ENCODE results near the gene PDCL3. TPM values are rescaled to one million over a fixed set of nuclear protein-coding genes. Genes with fewer than 3 reads are reported as not detected.

PDCL3 gene
- polyA plus RNA-seq, 1 experiment: 10.9 TPM

GRCh38 chr2:100603948-100604633, 41.3 kb downstream of the PDCL3 start:
- DNase-seq (ENCODE audit: low read depth): peak; percentile 11
- Histone ChIP-seq H3K36me3 (ENCODE audit: control insufficient read depth, insufficient read depth, low read length) (no peaks in the 10 kb centered on the region), H3K4me3 (ENCODE audit: low read depth, low read length) (no peak overlapping the region), H3K27me3 (ENCODE audit: control insufficient read depth, insufficient read depth, low read length) (no peaks in the 10 kb centered on the region)
- ChIA-PET POLR2A (no interaction called here), CTCF (interaction anchor here (0.6 to 2.2 kb wide), 4 partner anchors 10 to 1178 kb away, joined by 3 to 6 read pairs (median 3); no protein-coding TSS in a partner anchor)
- TF ChIP-seq CTCF (IDR thresholded peaks at IDR 0.05; ENCODE audit: insufficient read depth, low read depth, low read length): no peak

DNA sequence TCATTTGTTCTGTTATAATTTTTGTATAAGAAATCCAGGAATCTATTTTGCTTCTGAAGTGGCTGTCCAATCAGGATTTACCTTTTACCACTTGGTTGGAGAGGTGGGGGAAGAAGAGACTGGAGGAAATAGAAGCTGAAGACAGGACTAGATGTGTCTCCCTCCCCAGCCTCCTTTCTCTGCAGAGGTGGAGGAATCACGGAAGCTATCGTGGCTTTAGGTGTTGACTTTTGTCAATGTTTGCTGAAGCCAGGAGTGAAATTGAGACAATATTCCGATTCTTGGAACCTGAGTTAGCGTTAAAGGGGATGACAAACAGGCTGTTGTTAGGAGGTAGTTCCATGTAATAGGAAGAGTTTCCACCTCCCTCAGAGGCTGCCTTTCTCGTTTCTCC, 43.5 kb downstream of the PDCL3 start:
- ChIA-PET POLR2A (no interaction called here), CTCF (interaction anchor here (0.9 to 3.5 kb wide), 13 partner anchors 8 to 600 kb away, joined by 3 to 24 read pairs (median 5); partner anchors contain the start of gene PDCL3)
- TF ChIP-seq CTCF (IDR thresholded peaks at IDR 0.05; ENCODE audit: insufficient read depth, low read depth, low read length): no peak
- H3K4me3 ChIP-seq (ENCODE audit: low read depth, low read length): no peak overlapping the region
- DNase-seq (ENCODE audit: low read depth): no peak
- H3K27me3 ChIP-seq (ENCODE audit: control insufficient read depth, insufficient read depth, low read length): no peaks in the 10 kb centered on the region
- H3K36me3 ChIP-seq (ENCODE audit: control insufficient read depth, insufficient read depth, low read length): no peaks in the 10 kb centered on the region

GRCh38 chr2:100606726-100607343, 44.0 kb downstream of the PDCL3 start:
- CTCF ChIA-PET: interaction anchor here (0.6 to 3.5 kb wide), 21 partner anchors 8 to 600 kb away, joined by 3 to 24 read pairs (median 5); no protein-coding TSS in a partner anchor
- H3K27me3 ChIP-seq (ENCODE audit: control insufficient read depth, insufficient read depth, low read length): no peaks in the 10 kb centered on the region
- no peaks in the 10 kb centered on the region for H3K36me3 ChIP-seq (ENCODE audit: control insufficient read depth, insufficient read depth, low read length)
- peak; percentile 78 for TF ChIP-seq CTCF (IDR thresholded peaks at IDR 0.05; ENCODE audit: insufficient read depth, low read depth, low read length)
- POLR2A ChIA-PET: no interaction called here
- DNase-seq (ENCODE audit: low read depth): no peak
- H3K4me3 ChIP-seq (ENCODE audit: low read depth, low read length): no peak overlapping the region

DNA sequence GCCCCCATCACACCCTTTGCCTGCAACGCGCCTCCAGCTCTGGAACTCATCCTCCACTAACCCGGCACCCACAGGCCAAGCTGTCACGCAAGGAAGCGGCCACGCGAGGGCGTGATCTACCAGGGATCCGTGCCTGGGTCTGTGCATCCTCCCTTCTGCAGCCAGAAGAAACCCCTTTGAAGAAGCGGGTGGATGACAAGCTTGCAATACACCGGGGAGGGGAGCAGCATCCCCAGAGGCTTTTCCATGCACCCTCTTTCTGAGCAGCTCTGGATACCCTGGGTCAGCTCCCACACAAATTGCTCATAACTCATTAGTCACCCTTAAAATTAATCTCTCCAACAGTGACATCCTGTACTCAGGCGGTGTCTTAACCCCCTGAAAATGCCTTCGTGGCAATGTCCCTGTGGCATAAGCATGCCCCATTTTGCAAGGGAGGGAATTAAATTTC, 47.6 kb downstream of the PDCL3 start:
- ChIA-PET CTCF (interaction anchor here (0.6 to 3.0 kb wide), 23 partner anchors 11 to 661 kb away, joined by 3 to 19 read pairs (median 5); partner anchors contain the start of gene PDCL3), POLR2A (interaction anchor here (0.6 kb wide), 1 partner anchor 594 kb away, joined by 5 read pairs; no protein-coding TSS in a partner anchor)
- H3K27me3 ChIP-seq (ENCODE audit: control insufficient read depth, insufficient read depth, low read length): peaks cover 3% of the 10 kb centered on the region
- H3K36me3 ChIP-seq (ENCODE audit: control insufficient read depth, insufficient read depth, low read length): no peaks in the 10 kb centered on the region
- TF ChIP-seq CTCF (IDR thresholded peaks at IDR 0.05; ENCODE audit: insufficient read depth, low read depth, low read length): peak; percentile 83
- no peak overlapping the region for H3K4me3 ChIP-seq (ENCODE audit: low read depth, low read length)
- DNase-seq (ENCODE audit: low read depth): no peak

Measured in BJ (cell line).